ENCODE measurements around the gene RELT. TPM values are rescaled to one million over a fixed set of nuclear protein-coding genes. Genes with fewer than 3 reads are reported as not detected.

RELT gene
- total and polyA plus RNA-seq, 9 of the 15 experiments (the other 6 are each of a cell fraction or from before 2014, with no cell fraction given): 1.1 to 20.2 (median 7.4) TPM

- TF ChIP-seq GABPA (tag; conservative IDR thresholded peaks at IDR 0.05; ENCODE audit: low read depth) (no peak), USF2 (CRISPR knock-in tag; IDR thresholded peaks at IDR 0.05) (no peak), RNF219 (CRISPR knock-in tag; IDR thresholded peaks at IDR 0.05) (no peak), CEBPZ (IDR thresholded peaks at IDR 0.05; ENCODE audit: borderline replicate concordance, low read depth, low read length) (no peak), CREB3L1 (IDR thresholded peaks at IDR 0.05; ENCODE audit: borderline replicate concordance, low read depth) (no peak), ZNF395 (CRISPR knock-in tag; IDR thresholded peaks at IDR 0.05) (no peak)
Measured at GRCh38 chr11:73404048-73404447, 27.8 kb downstream of the RELT start (continued).

All from K562 (cell line).